HCT116 (cell line): ENCODE results near the gene FYCO1. TPM values are rescaled to one million over a fixed set of nuclear protein-coding genes. Genes with fewer than 3 reads are reported as not detected.

Experiments used
- ATAC-seq: fragments of 200-7000 bp; cut with Tn5 transposase; 2 replicates; pipeline ENCODE4 v1.9.1; 2020; ENCODE audit warnings: mild to moderate bottlenecking, moderate library complexity
- BruUV-seq: library from RNA; stranded (reverse); fragments of 400-500 nt; replicated peaks from 2 replicates; lab custom pipeline; 2021; lab: Mats Ljungman, UMichigan
- CTCF ChIA-PET: fragments of 300-600 bp; sonication (Branson Sonifier 250); formaldehyde crosslinking; loops from one replicate; lab custom pipeline; 2021; ENCODE audit warnings: antibody characterized with exemption; lab: Charles Lee
- POLR2A ChIA-PET: fragments of 300-600, 350-600 bp; sonication (Branson Sonifier 250); formaldehyde crosslinking; loops from one replicate; lab custom pipeline; 2021; ENCODE audit warnings: antibody characterized with exemption; lab: Charles Lee
- RAD21 ChIA-PET, 2 experiments: fragments of 300-600 bp; sonication (Branson Sonifier 250); formaldehyde crosslinking; loops; one replicate each; lab custom pipeline; 2023; ENCODE audit warnings: low total read pairs in 2 of 2; ENCODE audit not compliant: uncharacterized antibody in 2 of 2, unreplicated experiment in 2 of 2, low non-redundant PET in 1 of 2; lab: Charles Lee
- DNase-seq: peaks from one replicate; pipeline ENCODE4 v3.0.0-alpha.2; 2010; ENCODE audit warnings: low read depth, low spot score
- H2AFZ ChIP-seq: fragments of 200-600 bp; shearing (Covaris generic), sonication (generic); 2 replicates; pipeline ENCODE4 v1.6.1; 2017; ENCODE audit warnings: low read depth, mixed run types, mixed read lengths, antibody characterized with exemption, low read length; ENCODE audit not compliant: poor library complexity, severe bottlenecking
- H3K27ac ChIP-seq: 2 replicates; pipeline ENCODE4 v1.5.1; 2012; ENCODE audit warnings: low read depth, low read length
- H3K27me3 ChIP-seq: fragments of 200-600 bp; sonication (generic); 2 replicates; pipeline ENCODE4 v1.6.1; 2016; ENCODE audit warnings: mixed run types, low read length, mixed read lengths; ENCODE audit not compliant: insufficient read depth
- H3K36me3 ChIP-seq, 2 experiments: fragments of 200-500 bp in 1 of 2; fragments of 200-600 bp in 1 of 2; sonication (Bioruptor generic) in 1 of 2; sonication (generic) in 1 of 2; 2 replicates each; pipeline versions ENCODE4 v1.5.1 to v1.6.1; 2014 to 2016; ENCODE audit warnings: low read length in 2 of 2, inconsistent platforms in 1 of 2, mixed read lengths in 1 of 2, mixed run types in 1 of 2; ENCODE audit not compliant: insufficient read depth in 2 of 2, control insufficient read depth in 1 of 2
- H3K4me1 ChIP-seq, 2 experiments: fragments of 200-600 bp in 1 of 2; sonication (generic) in 1 of 2; 2 replicates each; pipeline versions ENCODE4 v1.5.1 to v1.6.1; 2012 to 2017; ENCODE audit warnings: low read length in 2 of 2, inconsistent platforms in 1 of 2, mild to moderate bottlenecking in 1 of 2, mixed read lengths in 1 of 2, mixed run types in 1 of 2, moderate library complexity in 1 of 2; ENCODE audit not compliant: insufficient read depth in 2 of 2, control insufficient read depth in 1 of 2
- H3K4me2 ChIP-seq: fragments of 200-600 bp; sonication (generic); 2 replicates; pipeline ENCODE4 v1.6.1; 2017; ENCODE audit warnings: mixed run types, low read length, mixed read lengths
- H3K4me3 ChIP-seq, 2 experiments: fragments of 200-600 bp in 1 of 2; sonication (generic) in 1 of 2; replicated peaks in 1 of 2; 2 replicates each; pipeline ENCODE4 v1.5.1; 2011 to 2016; ENCODE audit warnings: low read length in 2 of 2, control low read depth in 1 of 2, low read depth in 1 of 2, mild to moderate bottlenecking in 1 of 2, mixed read lengths in 1 of 2, mixed run types in 1 of 2
- H3K79me2 ChIP-seq: fragments of 200-600 bp; sonication (generic); 2 replicates; pipeline ENCODE4 v1.6.1; 2017; ENCODE audit warnings: mild to moderate bottlenecking, mixed run types, low read length, moderate library complexity, mixed read lengths; ENCODE audit not compliant: insufficient read depth
- H3K9ac ChIP-seq: fragments of 200-600 bp; sonication (generic); 2 replicates; pipeline ENCODE4 v1.6.1; 2016; ENCODE audit warnings: low read length, mixed read lengths
- H3K9me2 ChIP-seq: fragments of 200-600 bp; sonication (generic), shearing (Covaris generic); 2 replicates; pipeline ENCODE4 v1.6.1; 2017; ENCODE audit warnings: mixed run types, mild to moderate bottlenecking, moderate library complexity; ENCODE audit not compliant: insufficient read depth
- H3K9me3 ChIP-seq, 2 experiments: fragments of 200-500 bp in 1 of 2; fragments of 200-600 bp in 1 of 2; sonication (Bioruptor generic) in 1 of 2; sonication (generic) in 1 of 2; 2 replicates each; pipeline ENCODE4 v1.6.1; 2014 to 2017; ENCODE audit warnings: low read length in 2 of 2, mixed read lengths in 2 of 2, inconsistent platforms in 1 of 2, low read depth in 1 of 2, mild to moderate bottlenecking in 1 of 2, mixed run types in 1 of 2, moderate library complexity in 1 of 2; ENCODE audit not compliant: control insufficient read depth in 1 of 2, insufficient read depth in 1 of 2
- H4K20me1 ChIP-seq: fragments of 200-600 bp; sonication (generic), shearing (Covaris generic); 2 replicates; pipeline ENCODE4 v1.6.1; 2017; ENCODE audit warnings: mixed run types, mild to moderate bottlenecking, moderate library complexity; ENCODE audit not compliant: insufficient read depth
- CBX3 ChIP-seq: IDR thresholded peaks from 2 replicates; pipeline ENCODE4 v1.6.1; 2012; ENCODE audit warnings: low read depth
- CEBPB ChIP-seq: IDR thresholded peaks from 2 replicates; pipeline ENCODE4 v1.6.1; 2012; ENCODE audit warnings: low read depth
- EZH2 ChIP-seq: fragments of 200-600 bp; sonication (generic); IDR thresholded peaks from 2 replicates; pipeline ENCODE4 v1.6.1; 2017; ENCODE audit warnings: antibody characterized with exemption, mixed run types
- JUND ChIP-seq: IDR thresholded peaks from 2 replicates; pipeline ENCODE4 v1.6.1; 2012
- RAD21 ChIP-seq: IDR thresholded peaks from 2 replicates; pipeline ENCODE4 v1.6.1; 2012; ENCODE audit warnings: low read depth, mild to moderate bottlenecking
- SIN3A ChIP-seq: IDR thresholded peaks from 2 replicates; pipeline ENCODE4 v1.6.1; 2012; ENCODE audit warnings: low read depth
- SP1 ChIP-seq: IDR thresholded peaks from 2 replicates; pipeline ENCODE4 v1.6.1; 2012; ENCODE audit warnings: low read depth
- TCF7L2 ChIP-seq: IDR thresholded peaks from 2 replicates; pipeline ENCODE4 v1.7.0; 2011; ENCODE audit warnings: borderline replicate concordance, inconsistent platforms; ENCODE audit not compliant: insufficient read depth, insufficient read length; ENCODE audit errors: extremely low read depth
- ZNF274 ChIP-seq: fragments of 200-500 bp; sonication (Bioruptor generic); IDR thresholded peaks from 2 replicates; pipeline ENCODE4 v1.6.1; 2014; ENCODE audit warnings: mild to moderate bottlenecking, low read depth, low read length, inconsistent platforms
- intact Hi-C: fragments of 100-400 bp; cut with micrococcal nuclease; formaldehyde crosslinking; loops from 2 replicates; pipeline ENCODE4 v1.10.0; 2022
- total RNA-seq: library from RNA; stranded (reverse); gene quantifications from one replicate; pipeline ENCODE4 v1.2.1, GENCODE V29; 2021; ENCODE audit not compliant: unreplicated experiment
- TF ChIP-seq, protein P1 (sequence below): IDR thresholded peaks from 2 replicates; pipeline ENCODE4 v1.6.1; 2012; ENCODE audit warnings: low read depth
- TF ChIP-seq, protein P2 (sequence below): IDR thresholded peaks from 2 replicates; pipeline ENCODE4 v1.6.1; 2011; ENCODE audit warnings: mild to moderate bottlenecking, low read length, moderate library complexity; ENCODE audit not compliant: insufficient replicate concordance; ENCODE audit errors: extremely low read depth
- TF ChIP-seq, protein P3 (sequence below), 3 experiments: fragments of 200-600 bp in 1 of 3; sonication (generic) in 1 of 3; IDR thresholded peaks in 2 of 3; conservative IDR thresholded peaks in 1 of 3; 2 replicates each; pipeline ENCODE4 v1.5.1; 2012 to 2017; ENCODE audit warnings: low read depth in 2 of 3, low read length in 2 of 3, antibody characterized with exemption in 1 of 3, borderline replicate concordance in 1 of 3, control low read depth in 1 of 3, mild to moderate bottlenecking in 1 of 3, mixed read lengths in 1 of 3, mixed run types in 1 of 3, moderate library complexity in 1 of 3; ENCODE audit not compliant: insufficient read depth in 1 of 3

Gene FYCO1
- total RNA-seq, 1 experiment from 2014 or later, result 15.8 TPM

DNA sequence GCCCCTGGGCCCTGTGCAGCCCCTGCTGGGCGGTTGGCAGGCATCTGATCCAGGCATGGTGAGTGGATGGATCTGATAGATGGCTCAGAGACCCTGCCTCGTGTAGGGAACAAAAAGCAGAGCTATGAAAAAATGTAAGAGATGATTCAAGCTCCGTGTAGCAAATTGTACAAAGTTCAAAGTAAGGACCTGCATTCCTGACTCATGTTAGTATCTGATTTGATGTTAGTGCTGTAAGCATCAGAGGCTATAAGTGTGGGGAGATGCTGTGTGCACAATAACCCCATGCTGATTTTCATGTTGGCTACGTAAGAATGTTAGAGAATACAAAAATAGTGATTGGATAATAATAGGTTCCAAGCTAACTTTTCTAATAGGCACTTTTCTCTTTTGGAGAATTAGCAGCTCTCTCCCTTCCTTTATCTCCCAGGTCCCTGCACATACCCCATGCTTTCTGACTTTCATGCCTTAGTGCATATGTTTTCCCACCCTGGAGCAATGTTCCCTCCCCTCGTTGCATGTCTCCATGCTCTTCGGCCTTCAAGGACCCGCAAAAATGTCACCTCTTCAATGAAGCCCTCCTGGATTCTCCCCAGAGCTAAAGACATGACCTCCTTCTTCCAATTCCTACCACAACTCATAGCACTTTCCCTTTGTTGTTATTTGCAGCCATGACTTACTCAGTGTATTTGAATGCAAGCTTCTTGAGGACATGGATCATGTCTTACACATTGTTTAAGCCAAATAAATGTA is 107.7 kb downstream of the FYCO1 start:
- H3K4me2 ChIP-seq, result no peak overlapping the region
- RAD21 ChIA-PET, result no interaction called here
- H3K27ac ChIP-seq, result no peak overlapping the region

More for the DNA sequence above, 107.7 kb downstream of the FYCO1 start:
- Histone ChIP-seq H3K4me1 (peaks cover 5 to 6% of the 10 kb centered on the region in 2 experiments; a peak in 3 of 4 replicates), H3K9me3 (no peaks in the 10 kb centered on the region), H3K9me2 (no peaks in the 10 kb centered on the region), H3K36me3 (no peaks in the 10 kb centered on the region), H3K79me2 (no peaks in the 10 kb centered on the region)
- no peak for DNase-seq
- intact Hi-C loops, result no loop called here
- POLR2A ChIA-PET, result interaction anchor here (0.5 kb wide), 1 partner anchor 232 kb away, joined by 3 read pairs; no protein-coding TSS in a partner anchor
- BruUV-seq, result no TSS peak
- TF ChIP-seq, protein P1, sequence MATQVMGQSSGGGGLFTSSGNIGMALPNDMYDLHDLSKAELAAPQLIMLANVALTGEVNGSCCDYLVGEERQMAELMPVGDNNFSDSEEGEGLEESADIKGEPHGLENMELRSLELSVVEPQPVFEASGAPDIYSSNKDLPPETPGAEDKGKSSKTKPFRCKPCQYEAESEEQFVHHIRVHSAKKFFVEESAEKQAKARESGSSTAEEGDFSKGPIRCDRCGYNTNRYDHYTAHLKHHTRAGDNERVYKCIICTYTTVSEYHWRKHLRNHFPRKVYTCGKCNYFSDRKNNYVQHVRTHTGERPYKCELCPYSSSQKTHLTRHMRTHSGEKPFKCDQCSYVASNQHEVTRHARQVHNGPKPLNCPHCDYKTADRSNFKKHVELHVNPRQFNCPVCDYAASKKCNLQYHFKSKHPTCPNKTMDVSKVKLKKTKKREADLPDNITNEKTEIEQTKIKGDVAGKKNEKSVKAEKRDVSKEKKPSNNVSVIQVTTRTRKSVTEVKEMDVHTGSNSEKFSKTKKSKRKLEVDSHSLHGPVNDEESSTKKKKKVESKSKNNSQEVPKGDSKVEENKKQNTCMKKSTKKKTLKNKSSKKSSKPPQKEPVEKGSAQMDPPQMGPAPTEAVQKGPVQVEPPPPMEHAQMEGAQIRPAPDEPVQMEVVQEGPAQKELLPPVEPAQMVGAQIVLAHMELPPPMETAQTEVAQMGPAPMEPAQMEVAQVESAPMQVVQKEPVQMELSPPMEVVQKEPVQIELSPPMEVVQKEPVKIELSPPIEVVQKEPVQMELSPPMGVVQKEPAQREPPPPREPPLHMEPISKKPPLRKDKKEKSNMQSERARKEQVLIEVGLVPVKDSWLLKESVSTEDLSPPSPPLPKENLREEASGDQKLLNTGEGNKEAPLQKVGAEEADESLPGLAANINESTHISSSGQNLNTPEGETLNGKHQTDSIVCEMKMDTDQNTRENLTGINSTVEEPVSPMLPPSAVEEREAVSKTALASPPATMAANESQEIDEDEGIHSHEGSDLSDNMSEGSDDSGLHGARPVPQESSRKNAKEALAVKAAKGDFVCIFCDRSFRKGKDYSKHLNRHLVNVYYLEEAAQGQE, result no peak
- TF ChIP-seq RAD21 (no peak), CEBPB (no peak), TCF7L2 (no peak), CBX3 (no peak), ZNF274 (no peak), SP1 (no peak), EZH2 (no peak), SIN3A (no peak), JUND (no peak)
- TF ChIP-seq, protein P2, sequence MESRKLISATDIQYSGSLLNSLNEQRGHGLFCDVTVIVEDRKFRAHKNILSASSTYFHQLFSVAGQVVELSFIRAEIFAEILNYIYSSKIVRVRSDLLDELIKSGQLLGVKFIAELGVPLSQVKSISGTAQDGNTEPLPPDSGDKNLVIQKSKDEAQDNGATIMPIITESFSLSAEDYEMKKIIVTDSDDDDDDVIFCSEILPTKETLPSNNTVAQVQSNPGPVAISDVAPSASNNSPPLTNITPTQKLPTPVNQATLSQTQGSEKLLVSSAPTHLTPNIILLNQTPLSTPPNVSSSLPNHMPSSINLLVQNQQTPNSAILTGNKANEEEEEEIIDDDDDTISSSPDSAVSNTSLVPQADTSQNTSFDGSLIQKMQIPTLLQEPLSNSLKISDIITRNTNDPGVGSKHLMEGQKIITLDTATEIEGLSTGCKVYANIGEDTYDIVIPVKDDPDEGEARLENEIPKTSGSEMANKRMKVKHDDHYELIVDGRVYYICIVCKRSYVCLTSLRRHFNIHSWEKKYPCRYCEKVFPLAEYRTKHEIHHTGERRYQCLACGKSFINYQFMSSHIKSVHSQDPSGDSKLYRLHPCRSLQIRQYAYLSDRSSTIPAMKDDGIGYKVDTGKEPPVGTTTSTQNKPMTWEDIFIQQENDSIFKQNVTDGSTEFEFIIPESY, result no peak
- TF ChIP-seq, protein P3, sequence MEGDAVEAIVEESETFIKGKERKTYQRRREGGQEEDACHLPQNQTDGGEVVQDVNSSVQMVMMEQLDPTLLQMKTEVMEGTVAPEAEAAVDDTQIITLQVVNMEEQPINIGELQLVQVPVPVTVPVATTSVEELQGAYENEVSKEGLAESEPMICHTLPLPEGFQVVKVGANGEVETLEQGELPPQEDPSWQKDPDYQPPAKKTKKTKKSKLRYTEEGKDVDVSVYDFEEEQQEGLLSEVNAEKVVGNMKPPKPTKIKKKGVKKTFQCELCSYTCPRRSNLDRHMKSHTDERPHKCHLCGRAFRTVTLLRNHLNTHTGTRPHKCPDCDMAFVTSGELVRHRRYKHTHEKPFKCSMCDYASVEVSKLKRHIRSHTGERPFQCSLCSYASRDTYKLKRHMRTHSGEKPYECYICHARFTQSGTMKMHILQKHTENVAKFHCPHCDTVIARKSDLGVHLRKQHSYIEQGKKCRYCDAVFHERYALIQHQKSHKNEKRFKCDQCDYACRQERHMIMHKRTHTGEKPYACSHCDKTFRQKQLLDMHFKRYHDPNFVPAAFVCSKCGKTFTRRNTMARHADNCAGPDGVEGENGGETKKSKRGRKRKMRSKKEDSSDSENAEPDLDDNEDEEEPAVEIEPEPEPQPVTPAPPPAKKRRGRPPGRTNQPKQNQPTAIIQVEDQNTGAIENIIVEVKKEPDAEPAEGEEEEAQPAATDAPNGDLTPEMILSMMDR (IDR thresholded peaks at IDR 0.05 in 2 of 3, conservative IDR thresholded peaks at IDR 0.05 in 1 of 3; ENCODE audit: borderline replicate concordance in 1 of 3, insufficient read depth in 1 of 3, low read depth in 2 of 3, low read length in 2 of 3), result no peak
- TF ChIP-seq, all 23 proteins: peak for 0
- CTCF ChIA-PET, result no interaction called here
- no peaks in the 10 kb centered on the region for H3K27me3 ChIP-seq
- H2AFZ ChIP-seq, result no peak overlapping the region
- no peak for ATAC-seq
- no peaks in the 10 kb centered on the region for H4K20me1 ChIP-seq
- H3K9ac ChIP-seq, result no peak overlapping the region
- H3K4me3 ChIP-seq, result no peak overlapping the region
